ENCODE results near the gene OR2T27.

DNA sequence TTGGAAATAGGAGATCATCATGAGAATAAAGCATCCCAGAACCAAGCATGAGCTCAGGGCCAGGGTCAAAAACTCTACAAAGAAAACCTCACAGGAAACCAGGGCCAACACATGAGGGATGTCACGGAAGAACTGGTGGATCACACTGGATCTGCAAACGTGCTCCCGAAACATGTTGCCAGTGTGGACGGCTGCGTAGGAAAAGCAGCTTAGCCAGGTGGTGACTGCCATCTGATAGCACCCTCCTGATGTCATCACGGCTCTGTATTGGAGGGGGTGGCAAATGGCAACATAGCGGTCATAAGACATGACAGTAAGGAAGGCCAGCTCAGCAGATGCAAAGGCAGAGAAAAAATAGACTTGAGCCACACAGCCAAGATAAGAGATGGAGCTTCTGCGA is 26.3 kb upstream of the OR2T27 start:
- TF ChIP-seq, protein P1, sequence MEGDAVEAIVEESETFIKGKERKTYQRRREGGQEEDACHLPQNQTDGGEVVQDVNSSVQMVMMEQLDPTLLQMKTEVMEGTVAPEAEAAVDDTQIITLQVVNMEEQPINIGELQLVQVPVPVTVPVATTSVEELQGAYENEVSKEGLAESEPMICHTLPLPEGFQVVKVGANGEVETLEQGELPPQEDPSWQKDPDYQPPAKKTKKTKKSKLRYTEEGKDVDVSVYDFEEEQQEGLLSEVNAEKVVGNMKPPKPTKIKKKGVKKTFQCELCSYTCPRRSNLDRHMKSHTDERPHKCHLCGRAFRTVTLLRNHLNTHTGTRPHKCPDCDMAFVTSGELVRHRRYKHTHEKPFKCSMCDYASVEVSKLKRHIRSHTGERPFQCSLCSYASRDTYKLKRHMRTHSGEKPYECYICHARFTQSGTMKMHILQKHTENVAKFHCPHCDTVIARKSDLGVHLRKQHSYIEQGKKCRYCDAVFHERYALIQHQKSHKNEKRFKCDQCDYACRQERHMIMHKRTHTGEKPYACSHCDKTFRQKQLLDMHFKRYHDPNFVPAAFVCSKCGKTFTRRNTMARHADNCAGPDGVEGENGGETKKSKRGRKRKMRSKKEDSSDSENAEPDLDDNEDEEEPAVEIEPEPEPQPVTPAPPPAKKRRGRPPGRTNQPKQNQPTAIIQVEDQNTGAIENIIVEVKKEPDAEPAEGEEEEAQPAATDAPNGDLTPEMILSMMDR (IDR thresholded peaks at IDR 0.05), result no peak
- TF ChIP-seq POLR2A (IDR thresholded peaks at IDR 0.05), result no peak
